KMS-11 (cell line): ENCODE data around the gene TWIST1.

ENCODE experiments used
- H2AFZ ChIP-seq: fragments of 200-600 bp; sonication (generic); 2 replicates; pipeline ENCODE4 v1.6.1; 2016; ENCODE audit warnings: antibody characterized with exemption, mixed run types, low read depth
- H3K27ac ChIP-seq: fragments of 200-600 bp; sonication (generic); 2 replicates; pipeline ENCODE4 v1.6.1; 2016; ENCODE audit warnings: mild to moderate bottlenecking, mixed run types
- H3K27me3 ChIP-seq: fragments of 200-600 bp; sonication (generic); 2 replicates; pipeline ENCODE4 v1.6.1; 2017; ENCODE audit warnings: mild to moderate bottlenecking, low read depth, mixed run types, moderate library complexity; ENCODE audit not compliant: insufficient read depth
- H3K36me3 ChIP-seq: fragments of 200-600 bp; sonication (generic); 2 replicates; pipeline ENCODE4 v1.6.1; 2017; ENCODE audit warnings: mild to moderate bottlenecking, mixed run types; ENCODE audit not compliant: insufficient read depth
- H3K4me1 ChIP-seq: fragments of 200-600 bp; sonication (generic); 2 replicates; pipeline ENCODE4 v1.6.1; 2016; ENCODE audit warnings: mild to moderate bottlenecking, low read depth, mixed run types; ENCODE audit not compliant: poor library complexity, severe bottlenecking
- H3K4me2 ChIP-seq: fragments of 200-600 bp; sonication (generic); 2 replicates; pipeline ENCODE4 v1.7.0; 2016; ENCODE audit warnings: mild to moderate bottlenecking, mixed run types
- H3K4me3 ChIP-seq: fragments of 200-600 bp; sonication (generic); IDR thresholded peaks from 2 replicates; pipeline ENCODE4 v1.6.1; 2017; ENCODE audit warnings: low read depth, low read length, mixed read lengths; ENCODE audit not compliant: insufficient read depth
- H3K79me2 ChIP-seq: fragments of 200-600 bp; sonication (generic); 2 replicates; pipeline ENCODE4 v1.6.1; 2016; ENCODE audit warnings: low read depth, mixed run types; ENCODE audit not compliant: insufficient read depth
- H3K9ac ChIP-seq: fragments of 200-600 bp; sonication (generic); 2 replicates; pipeline ENCODE4 v1.6.1; 2016; ENCODE audit warnings: mild to moderate bottlenecking, mixed run types
- H4K20me1 ChIP-seq: fragments of 200-600 bp; sonication (generic); 2 replicates; pipeline ENCODE4 v1.6.1; 2016; ENCODE audit warnings: mild to moderate bottlenecking, mixed run types; ENCODE audit not compliant: insufficient read depth
- TF ChIP-seq, protein P1 (sequence below): fragments of 200-600 bp; sonication (generic); conservative IDR thresholded peaks from 2 replicates; pipeline ENCODE4 v1.6.1; 2017; ENCODE audit warnings: low read depth, mild to moderate bottlenecking, antibody characterized with exemption, low read length, moderate library complexity, mixed read lengths

The TWIST1 gene

DNA sequence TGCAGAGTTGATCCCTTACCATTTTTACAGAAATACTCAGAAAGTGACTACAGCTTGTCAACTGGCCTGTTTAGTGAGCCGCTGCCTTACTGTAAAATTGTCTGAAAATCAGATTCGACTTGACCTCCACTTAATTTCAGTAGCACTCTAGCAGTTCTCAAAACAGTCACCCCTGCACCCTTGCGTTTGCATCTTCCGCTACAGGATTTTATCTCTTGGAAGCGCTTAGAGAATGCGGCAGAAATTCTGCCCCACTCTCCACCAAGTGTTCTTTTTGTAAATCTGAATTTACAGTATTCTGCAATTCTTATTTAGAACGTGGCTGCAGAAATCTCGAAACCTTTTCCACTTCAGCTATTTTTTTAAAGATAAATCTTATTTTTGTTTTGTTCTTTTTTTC is 1.9 kb upstream of the TWIST1 start:
- H3K27ac ChIP-seq = no peak overlapping the region
- no peak overlapping the region for H2AFZ ChIP-seq
- TF ChIP-seq, protein P1, sequence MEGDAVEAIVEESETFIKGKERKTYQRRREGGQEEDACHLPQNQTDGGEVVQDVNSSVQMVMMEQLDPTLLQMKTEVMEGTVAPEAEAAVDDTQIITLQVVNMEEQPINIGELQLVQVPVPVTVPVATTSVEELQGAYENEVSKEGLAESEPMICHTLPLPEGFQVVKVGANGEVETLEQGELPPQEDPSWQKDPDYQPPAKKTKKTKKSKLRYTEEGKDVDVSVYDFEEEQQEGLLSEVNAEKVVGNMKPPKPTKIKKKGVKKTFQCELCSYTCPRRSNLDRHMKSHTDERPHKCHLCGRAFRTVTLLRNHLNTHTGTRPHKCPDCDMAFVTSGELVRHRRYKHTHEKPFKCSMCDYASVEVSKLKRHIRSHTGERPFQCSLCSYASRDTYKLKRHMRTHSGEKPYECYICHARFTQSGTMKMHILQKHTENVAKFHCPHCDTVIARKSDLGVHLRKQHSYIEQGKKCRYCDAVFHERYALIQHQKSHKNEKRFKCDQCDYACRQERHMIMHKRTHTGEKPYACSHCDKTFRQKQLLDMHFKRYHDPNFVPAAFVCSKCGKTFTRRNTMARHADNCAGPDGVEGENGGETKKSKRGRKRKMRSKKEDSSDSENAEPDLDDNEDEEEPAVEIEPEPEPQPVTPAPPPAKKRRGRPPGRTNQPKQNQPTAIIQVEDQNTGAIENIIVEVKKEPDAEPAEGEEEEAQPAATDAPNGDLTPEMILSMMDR = no peak
- peaks cover 22% of the 10 kb centered on the region for H3K79me2 ChIP-seq
- H3K27me3 ChIP-seq = no peaks in the 10 kb centered on the region
- no peaks in the 10 kb centered on the region for H3K36me3 ChIP-seq
- H3K4me2 ChIP-seq = no peak overlapping the region
- no peak overlapping the region for H3K4me3 ChIP-seq
- no peak overlapping the region for H3K9ac ChIP-seq
- H3K4me1 ChIP-seq = peaks cover 12% of the 10 kb centered on the region
- no peaks in the 10 kb centered on the region for H4K20me1 ChIP-seq

DNA sequence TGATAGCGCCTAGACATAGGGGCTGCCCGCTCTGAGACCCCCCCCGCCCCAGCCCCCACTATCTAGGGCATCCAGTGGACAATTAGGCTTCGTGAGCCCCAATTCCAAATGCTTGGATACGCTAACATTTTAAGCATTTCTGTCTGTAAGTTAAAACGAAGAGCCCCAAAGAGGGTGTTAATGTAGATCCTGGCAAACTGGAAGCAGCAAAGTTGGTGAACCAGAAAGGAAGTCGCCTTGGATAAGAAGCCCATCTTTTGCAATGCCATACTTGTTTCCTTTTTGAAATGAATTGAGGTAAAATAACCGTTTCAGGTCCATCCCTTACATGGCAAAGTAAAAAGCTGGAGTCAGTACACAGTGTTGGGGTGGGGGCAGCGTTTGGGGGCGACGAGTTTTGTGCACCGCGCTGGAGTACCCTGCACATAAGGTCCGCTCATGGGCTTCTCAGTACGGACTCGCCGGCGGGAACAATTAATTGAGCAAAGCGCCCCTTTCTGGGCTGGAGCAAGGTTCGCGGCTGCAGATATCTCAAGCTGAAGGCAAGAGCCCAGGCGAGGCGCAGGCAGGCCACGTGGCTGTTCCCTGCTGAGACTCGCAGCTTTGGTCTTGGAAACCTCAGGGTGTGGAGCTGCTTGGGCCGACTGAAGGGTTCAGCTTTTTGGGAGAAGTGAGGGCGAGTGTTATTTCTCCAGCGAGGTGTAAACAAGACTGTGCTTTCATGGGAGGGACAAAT is 1.4 kb upstream of the TWIST1 start:
- Histone ChIP-seq H3K9ac (no peak overlapping the region), H3K36me3 (no peaks in the 10 kb centered on the region), H3K79me2 (peaks cover 25% of the 10 kb centered on the region), H3K4me2 (no peak overlapping the region), H3K4me3 (no peak overlapping the region), H3K27ac (no peak overlapping the region), H3K4me1 (peaks cover 17% of the 10 kb centered on the region), H2AFZ (no peak overlapping the region), H4K20me1 (no peaks in the 10 kb centered on the region), H3K27me3 (no peaks in the 10 kb centered on the region)
- TF ChIP-seq, protein P1 = no peak

DNA sequence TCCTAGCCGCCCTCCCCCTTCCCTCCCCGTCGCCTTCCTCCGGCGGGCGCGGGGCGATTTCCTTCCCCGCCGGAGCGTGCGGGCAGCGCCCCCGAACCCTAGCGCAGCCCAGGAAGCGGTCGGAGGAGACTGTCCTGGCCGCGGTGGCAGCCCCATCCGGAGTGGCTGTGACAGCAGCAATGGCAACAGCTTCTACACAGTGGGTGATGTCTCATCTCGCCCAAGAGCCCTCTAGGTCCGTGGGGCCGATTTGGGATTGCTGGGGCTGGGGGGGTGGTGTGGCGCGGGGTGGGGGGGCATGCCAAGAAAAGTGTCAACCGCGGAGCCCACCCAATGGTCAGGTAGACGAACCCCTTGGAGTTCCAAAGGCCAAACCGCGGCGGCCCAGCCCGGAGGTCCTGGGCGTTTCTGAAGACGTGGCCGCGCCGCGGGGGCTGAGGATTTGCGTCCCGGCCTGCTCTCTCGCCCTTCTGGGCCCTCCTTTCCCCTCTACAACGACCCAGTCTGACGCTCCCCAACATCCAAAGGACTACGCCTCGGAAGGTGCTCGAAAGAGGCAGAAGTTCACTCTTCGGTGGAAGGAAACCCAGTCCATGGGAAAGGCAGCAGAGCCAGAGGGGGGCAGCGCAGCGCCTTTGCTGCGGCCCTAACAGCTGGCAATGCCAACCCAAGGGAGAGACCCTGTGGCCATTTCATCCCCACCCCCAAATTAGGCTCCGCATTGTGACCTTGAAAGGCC is 603 bp upstream of the TWIST1 start:
- TF ChIP-seq, protein P1 = no peak
- H3K4me3 ChIP-seq = no peak overlapping the region
- H3K27me3 ChIP-seq = no peaks in the 10 kb centered on the region
- H3K9ac ChIP-seq = peak overlapping the region; percentile 75
- peaks cover 17% of the 10 kb centered on the region for H3K4me1 ChIP-seq
- peak overlapping the region; percentile 29; the same call in 1 of the 2 replicates for H3K27ac ChIP-seq
- no peaks in the 10 kb centered on the region for H3K36me3 ChIP-seq
- peak overlapping the region; percentile 80 for H2AFZ ChIP-seq
- H3K79me2 ChIP-seq = peaks cover 25% of the 10 kb centered on the region
- H4K20me1 ChIP-seq = no peaks in the 10 kb centered on the region
- peak overlapping the region; percentile 27; the same call in 1 of the 2 replicates for H3K4me2 ChIP-seq

DNA sequence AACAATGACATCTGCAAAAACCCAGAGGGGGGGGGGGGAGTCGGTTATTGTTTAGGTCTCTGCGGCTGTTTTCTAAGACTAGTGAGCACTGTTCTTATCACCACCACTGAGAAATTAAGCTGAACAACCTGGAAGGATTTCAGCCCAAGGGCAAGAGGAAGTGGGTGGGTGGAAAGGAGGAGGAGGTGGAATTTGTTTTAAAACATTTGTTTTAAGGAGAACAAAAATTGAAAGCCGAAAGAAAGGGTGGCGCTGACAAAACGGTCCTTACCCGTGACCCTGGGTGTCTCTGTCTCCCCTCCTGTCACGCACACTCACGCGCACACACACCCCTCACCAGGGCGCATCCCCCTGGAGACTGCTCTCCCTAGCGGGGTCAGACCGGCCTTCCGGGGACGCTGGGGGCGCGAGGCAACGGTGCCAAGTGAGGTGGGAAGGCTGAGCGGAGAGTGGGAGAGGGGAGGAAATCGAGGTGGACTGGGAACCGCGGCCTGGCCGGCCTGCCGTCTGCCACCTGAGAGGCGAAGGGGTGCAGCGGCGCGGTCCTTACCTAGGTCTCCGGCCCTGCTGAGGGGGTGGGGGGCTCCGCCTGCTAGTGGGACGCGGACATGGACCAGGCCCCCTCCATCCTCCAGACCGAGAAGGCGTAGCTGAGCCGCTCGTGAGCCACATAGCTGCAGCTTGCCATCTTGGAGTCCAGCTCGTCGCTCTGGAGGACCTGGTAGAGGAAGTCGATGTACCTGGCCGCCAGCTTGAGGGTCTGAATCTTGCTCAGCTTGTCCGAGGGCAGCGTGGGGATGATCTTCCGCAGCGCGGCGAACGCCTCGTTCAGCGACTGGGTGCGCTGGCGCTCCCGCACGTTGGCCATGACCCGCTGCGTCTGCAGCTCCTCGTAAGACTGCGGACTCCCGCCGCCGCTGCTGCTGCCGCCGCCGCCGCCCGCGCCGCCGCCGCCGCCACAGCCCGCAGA is 1.0 kb downstream of the TWIST1 start:
- TF ChIP-seq, protein P1 = no peak
- Histone ChIP-seq H3K27ac (peak overlapping the region; percentile 53), H3K9ac (peak overlapping the region; percentile 75), H3K4me2 (peak overlapping the region; percentile 70), H3K36me3 (no peaks in the 10 kb centered on the region), H4K20me1 (no peaks in the 10 kb centered on the region), H3K79me2 (peaks cover 25% of the 10 kb centered on the region), H3K27me3 (no peaks in the 10 kb centered on the region), H2AFZ (peak overlapping the region; percentile 92), H3K4me3 (no peak overlapping the region), H3K4me1 (peaks cover 17% of the 10 kb centered on the region)
